GM19328 (cell line): ENCODE results near the gene ERI2.
"Not testable (repeated sequence)": the region's sequence is repeated elsewhere in the genome, so short reads cannot be mapped to it uniquely, and the experiment has no call there.

Experiments
- ATAC-seq: cut with Tn5 transposase; IDR thresholded peaks from one replicate; pipeline ENCODE4 v1.9.1; 2021; ENCODE audit warnings: mild to moderate bottlenecking, moderate library complexity; ENCODE audit not compliant: unreplicated experiment

The ERI2 gene

DNA sequence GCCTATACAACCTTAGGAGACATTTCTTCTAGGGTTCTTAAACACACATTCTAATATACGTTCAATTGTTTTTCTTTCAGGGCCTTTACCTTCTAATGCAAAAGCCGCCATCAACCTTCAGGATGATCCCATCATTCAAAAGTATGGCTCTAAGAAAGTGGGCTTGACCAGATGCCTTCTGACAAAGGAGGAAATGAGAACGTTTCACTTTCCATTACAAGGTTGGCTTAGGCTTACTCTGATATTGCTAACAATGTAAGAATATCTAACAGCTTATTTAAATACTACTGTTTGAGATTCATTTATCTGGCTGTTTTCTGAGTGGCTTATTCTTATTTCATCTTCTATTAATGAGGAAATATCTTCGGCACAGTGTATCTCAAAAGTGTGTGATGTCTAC, 15.4 kb upstream of the ERI2 start:
- no peak for ATAC-seq

DNA sequence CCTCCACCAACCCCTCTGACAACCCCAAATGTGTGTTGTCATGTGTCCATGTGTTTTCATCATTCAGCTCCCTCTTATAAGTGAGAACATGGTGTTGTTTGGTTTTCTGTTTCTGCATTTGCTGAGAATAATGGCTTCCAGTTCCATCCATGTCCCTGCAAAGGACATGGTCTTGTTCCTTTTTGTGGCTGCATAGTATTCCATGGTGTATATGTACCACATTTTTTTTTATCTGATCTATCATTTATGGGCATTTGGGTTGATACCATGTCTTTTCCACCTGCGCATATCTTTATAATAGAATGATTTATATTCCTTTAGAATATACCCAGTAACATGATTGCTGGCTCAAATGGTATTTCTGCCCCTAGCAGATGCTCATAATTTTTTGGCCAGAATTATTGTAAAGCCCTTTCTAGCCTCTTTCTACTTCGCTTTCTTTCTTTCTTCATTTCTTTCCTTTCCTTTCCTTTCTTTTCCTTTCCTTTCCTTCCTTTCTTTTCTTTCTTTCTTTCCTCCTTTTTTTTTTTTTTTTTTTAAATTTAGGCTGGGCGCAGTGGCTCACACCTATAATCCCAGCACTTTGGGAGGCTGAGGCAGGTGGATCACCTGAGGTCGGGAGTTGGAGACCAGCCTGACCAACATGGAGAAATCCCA, 12.8 kb upstream of the ERI2 start:
- ATAC-seq: no peak

DNA sequence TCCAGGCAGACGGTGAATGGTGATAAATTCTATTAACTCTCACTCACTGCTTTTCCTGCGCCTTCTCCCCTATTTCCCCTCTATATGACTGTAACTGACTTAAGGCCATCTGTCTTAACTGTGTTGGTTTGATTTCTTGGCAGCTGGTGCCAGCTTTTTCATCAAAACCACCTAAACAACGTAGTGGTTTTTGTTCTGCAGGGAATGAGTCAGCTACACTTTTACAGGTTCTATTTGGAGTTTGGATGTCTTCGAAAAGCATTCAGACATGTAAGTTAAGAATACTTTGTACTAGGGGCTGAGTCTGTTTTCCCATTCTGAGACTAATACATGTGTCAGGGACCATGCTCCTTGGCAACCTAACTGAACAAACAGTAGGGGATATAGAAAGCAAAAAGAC, 8.5 kb upstream of the ERI2 start:
- no peak for ATAC-seq

DNA sequence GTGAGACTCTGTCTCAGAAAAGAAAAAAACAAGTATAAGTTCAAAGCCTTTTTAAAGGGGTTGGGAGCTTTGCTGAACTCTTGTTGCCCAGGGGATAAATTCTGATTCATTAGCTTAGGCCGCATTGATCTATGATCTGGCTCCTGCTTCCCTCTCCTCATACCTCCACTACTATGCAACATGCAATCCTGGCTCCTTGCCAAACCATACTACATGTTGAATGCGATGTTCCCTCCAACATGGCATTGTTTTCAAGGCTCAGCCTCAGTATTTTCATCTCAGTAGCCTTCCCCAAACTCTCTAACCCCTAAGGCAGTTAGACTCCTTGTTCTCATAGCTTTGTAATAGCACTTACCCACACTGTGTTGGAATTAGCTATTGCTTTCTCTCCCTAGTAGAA, 6.2 kb upstream of the ERI2 start:
- ATAC-seq: no peak

DNA sequence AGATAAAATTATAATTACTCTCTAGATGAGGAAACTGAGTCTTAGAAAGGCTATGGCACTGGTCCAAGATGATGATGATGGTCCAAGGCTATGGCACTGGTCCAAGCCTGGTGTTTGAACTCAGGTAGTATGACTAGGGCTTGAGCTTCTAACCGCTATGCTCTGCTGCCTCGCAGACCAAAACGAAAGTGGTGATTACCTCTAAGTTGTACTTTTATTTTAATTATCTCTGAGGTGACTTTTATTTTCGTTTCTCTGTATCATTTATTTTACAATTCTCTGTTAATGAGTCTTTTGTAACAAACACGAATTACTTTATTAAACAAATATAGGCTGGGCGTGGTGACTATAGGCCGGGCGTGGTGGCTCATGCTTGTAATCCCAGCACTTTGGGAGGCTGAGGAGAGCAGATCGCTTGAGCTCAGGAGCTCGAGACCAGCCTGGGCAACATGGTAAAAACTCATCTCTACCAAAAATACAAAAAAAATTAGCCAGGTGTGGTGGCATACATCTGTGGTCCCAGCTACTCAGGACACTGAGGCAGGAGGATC, 5.7 kb upstream of the ERI2 start:
- ATAC-seq: no peak

DNA sequence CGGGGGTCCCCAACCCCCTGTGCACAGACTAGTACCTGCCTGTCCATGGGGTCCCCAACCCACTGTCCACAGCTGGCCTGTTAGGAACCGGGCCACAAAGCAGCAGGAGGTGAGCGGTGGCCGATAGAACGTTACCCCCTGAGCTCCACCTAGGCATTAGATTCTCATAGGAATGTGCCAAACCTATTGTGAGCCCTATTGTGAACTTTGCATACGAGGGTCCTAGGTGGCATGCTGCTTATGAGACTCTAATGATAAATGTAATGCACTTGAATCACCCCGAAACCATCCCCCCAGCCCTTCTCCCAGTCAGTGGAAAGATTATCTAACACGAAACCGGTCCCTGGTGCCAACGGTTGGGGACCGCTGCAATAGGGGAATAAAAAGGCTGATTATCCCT, 1.6 kb upstream of the ERI2 start:
- ATAC-seq: no peak

DNA sequence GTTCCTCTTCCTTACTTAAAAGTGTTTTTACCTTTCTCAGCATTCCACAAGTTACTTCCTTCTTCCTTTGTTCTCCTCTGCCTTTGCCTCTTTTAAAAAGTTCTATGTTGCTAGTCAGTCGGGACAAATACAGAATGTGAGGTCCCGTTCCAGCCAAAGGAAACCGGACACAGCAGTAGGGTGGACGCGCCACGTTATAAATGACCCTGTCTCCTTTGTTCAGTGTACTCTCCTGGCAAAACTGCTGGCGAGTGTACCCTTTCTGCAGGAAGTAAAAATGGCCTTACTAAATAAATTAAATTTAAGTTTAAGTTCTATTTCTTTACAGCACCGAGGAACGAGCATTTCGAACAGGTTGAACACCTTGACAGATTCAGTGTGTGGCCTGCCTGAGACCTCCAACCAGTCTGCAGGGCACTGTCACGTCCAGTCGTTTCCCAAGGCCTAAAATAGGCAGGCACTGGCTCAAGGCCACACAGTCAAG, 546 bp downstream of the ERI2 start:
- not testable (repeated sequence) for ATAC-seq

DNA sequence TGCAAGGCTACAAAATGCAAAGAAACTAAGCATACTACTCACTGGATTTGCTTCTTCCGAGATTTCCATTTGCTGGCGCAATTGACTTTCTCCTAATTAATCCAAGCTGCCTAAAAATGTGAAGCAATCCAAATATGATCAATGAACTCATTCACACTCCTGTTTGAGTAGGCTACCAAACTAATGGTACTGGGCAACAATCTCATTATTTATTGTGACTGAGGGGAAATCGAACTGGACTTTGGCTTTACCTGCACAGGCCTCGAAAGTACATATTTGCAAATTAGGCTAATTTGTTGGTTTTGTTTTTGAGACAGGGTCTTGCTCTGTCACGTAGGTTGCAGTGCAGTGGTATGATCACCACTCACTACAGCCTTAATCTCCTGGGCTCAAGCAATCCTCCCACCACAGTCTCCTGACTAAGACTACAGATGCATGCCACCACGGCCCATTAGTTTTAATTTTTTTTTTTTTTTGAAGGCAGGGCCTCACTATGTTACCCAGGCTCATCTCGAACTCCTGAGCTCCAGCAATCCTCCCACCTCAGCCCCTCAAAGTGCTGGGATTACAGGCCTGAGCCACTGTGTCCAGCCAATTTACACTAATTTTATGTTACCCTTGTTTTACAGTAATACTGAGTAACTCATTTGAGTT, 2.6 kb downstream of the ERI2 start:
- ATAC-seq: no peak

DNA sequence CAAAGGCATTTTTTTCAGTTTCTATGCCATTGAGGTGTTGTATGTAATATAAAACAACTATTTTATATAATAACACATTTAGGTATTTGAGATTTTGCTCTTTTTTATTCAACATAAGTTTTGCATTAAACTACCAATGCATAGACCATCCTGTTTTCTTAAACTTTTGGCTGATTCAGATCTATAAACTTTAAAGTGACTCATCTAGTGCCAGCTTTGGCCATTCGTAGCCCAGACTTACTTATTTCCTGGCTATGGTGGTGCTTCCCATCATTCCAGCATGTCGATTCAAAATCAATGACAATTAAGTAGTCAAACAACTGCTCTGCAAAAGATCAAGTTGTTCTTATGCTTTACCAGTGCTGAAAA, 3.1 kb downstream of the ERI2 start:
- ATAC-seq: no peak

DNA sequence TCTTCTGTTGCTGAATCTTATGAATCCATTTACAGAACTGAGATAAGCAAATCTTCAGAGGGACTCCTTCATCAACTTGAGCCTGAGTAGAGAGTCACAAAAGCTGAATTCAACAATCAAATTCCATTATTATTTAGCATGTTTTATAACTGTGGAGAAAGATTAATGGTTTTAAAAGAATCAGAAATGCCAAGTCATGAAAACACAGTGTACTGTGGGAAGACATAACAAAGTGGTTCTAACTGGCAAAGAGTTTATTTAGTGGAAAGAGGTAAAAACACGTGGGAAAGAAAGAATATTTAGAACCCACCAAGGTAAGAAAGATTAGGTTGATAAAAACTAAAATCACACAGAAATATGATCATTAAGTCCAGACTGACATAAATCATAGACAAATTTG, 5.0 kb downstream of the ERI2 start:
- ATAC-seq: no peak

DNA sequence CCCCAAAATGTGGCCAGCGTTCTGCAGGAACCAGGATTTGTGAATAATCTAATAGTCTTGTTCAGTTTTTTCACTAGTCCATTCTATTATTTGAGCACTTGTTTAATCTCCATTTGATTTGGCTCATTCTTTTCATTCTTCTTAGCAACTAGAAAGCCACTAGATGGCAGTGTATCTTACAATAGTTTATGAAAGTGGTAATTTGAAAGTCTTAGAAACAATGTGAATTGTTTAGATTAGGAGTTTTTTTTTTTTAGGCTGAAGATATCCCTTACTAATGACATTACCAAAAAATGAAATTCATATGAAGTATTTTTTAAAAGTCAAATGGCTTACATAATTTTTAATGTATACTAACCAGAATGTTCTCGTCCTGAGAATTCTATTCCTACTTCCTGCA, 6.7 kb downstream of the ERI2 start:
- ATAC-seq: no peak

DNA sequence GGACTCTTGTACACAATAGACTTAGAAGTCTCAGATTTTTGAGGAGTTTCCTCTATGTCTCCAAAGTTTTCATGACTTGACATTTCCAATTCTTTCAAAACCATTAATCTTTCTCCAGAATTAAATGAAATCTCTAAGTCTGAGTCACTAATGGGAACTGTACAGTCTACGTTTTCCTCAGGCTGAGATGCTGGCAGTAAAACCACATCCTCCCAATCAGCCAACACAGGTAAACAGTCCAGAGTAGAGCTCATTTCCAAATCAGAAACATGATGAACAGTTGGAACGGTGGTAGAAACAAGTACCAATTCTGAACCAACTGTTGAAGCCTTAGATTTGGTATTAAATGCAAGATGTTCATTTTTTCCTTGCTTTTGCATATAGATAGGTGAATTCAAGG, 7.9 kb downstream of the ERI2 start:
- ATAC-seq: no peak

DNA sequence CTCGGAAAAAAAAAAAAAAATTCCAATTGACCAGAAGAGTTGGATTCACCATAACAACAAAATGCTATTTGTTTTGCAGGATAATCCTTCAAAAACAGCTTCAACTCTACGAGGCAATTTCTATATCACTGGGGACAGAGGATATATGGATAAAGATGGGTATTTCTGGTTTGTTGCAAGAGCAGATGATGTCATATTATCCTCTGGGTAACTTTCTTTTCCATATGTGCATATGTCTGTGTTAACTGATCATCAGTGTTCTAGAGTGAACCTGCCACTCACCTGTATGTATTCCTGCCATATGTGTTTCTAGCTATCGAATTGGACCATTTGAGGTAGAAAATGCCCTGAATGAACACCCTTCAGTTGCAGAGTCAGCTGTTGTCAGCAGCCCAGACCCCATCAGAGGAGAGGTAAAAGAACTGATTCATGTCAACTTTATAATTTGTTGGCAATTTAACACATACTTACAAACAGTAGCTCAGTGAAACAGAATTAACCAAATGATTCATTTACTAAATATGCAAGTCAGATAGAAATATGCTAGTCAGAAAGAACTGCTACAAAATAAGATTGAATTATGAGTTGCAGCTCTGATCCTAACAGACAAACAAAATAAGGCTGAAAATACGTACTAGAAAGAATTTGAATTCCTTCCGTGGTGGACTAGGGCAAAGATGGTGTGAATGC, 14.2 kb downstream of the ERI2 start:
- no peak for ATAC-seq

DNA sequence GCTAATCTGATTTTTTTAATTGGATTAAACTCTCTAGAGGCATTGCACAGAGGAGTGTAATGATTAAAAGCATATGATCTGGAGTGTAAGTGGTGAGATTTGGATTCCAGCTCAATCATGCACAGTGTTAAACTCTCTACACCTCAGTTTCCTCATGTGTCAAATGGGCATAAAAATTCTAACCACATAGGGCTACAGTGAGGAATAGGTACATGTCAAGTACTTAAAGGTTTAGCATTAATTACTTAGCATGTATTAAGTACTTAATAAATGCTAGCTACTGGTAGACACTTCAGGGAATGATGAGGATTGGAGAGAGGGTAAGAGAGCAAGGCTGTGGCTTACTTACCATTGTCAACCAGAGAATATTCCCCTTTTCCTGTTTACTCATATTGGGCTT, 17.1 kb downstream of the ERI2 start:
- no peak for ATAC-seq

DNA sequence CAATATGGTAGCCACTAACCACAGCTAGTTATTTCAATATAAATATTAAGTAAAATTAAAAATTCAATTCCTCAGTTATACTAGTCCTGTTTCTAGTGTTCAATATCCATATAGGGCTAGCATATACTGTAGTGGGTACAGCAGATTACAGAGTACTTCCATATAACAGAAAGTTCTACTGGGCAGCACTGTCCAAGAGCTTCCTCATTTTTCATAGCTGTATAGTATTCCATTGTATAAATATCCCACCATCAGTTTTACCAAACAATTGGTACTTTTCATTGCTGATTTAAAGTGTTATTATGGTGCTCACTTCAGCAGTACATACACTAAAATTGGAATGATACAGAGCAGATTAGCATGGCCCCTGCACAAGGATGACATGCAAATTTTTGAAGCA, 22.1 kb downstream of the ERI2 start:
- no peak for ATAC-seq

DNA sequence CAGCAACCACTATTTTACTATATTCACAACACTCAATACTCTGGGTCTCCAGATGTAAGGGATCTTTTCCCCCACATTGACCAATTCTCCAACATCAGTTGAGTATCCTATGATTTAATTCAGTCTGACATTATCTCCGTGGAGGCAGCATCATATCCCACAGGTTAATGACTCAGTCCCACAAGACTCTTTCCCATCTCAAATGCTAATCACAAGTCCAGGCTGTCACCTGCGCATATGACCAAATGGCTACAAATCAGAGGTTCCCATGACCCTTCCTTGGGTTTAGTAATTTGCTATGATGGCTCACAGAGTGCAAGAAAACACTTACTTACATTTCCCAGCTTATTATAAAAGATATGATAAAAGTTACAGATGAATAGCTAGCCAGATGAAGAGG, 23.8 kb downstream of the ERI2 start:
- no peak for ATAC-seq

DNA sequence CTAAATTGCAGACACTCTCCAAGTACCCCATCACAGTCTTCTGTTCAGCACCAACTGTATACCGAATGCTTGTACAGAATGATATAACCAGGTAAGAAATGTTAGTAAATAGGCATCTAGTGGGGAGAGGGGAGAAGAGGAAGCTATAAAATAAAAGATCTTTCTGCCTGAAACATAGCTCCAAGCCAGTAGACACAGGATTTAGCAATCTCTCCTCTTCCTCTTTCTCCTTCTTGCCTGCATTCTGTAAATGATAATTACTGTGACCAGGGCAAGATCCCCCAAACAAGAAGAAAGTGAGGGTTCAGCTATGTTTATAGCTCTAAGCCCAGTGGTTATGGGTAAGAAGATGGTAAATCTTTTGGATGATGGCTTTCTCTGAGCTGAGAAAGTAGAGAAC, 24.6 kb downstream of the ERI2 start:
- no peak for ATAC-seq

DNA sequence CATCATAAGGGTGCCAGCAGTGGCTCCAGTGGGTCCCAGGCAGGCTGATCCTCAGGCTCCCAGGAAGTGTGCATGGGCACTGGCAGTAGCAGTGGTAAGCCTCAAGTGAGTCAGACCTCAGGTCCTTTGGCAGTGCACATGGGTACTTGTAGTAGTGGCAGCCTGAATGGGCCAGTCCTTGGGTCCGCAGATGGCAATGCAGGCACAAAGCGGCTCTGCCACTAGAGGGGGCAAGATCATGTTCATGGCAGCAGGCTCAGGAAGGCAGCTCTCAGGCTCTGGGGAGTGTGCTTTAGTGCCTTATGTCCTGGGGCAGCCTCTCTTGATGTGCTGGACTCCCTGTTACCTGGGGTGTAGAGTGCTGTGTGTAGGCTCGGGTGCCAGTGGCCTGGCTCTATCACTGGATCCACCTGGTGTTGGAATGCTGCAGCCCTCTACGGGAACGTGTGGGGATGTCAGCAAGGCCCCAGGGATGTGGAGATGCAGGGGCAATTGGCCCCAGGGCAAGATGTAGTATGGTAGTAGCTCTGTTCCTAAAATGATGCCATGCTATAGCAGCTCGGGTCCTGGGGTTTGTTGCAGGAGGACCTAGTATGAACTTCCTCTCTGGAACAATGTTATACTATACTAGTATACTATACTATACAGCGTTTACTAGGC, 31.4 kb downstream of the ERI2 start:
- no peak for ATAC-seq

DNA sequence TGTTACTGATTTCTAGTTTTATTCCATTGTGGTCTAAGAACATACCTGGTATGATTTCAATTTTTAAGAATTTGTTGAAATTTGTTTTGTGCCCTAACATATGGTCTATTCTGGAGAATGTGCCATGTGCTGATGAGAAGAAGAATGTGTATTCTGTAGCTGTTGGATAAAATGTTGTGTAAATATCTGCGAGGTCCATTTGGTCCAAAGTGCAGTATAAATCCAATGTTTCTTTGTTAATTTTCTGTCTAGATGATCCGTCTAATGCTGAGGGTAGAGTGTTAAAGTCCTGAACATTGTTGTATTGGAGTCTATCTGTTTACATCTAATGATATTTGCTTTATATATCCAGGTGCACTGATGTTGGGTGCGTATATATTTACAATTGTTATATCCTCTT, 32.6 kb downstream of the ERI2 start:
- no peak for ATAC-seq

DNA sequence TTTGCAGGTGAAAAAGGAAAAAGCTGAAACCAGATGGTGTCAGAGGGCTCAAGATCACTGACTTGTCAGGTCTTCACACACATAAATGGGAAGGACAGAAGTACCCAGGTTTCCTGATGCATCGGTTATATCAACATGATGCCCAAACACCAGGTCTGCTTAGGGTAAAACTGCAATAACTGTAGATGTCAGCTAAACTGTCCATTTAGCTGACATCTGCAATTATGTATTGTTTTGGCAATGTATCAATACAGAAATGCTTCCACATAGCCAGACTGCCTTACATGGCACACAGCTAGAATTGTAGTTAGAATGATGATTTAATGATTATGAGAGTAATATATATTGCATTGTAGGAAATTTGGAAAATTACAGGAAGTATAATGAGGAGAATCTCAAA, 37.5 kb downstream of the ERI2 start:
- ATAC-seq: no peak

DNA sequence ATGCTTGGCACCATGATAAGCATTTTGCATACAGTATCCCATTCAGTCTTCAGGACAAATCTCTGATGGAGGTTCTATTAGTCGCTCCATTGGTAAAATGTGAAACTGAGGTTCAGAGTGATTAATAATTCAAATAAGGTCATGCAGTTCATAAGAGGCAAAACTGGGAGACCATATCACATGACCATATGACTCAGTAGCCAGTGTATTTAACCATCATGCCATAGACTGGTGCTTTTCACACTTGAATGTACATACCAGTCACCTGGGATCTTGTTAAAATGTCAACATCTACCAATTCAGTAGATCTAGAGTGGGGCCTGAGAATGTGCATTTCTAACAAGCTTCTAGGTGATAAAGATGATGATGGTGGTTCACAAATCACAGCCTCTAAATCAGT, 38.2 kb downstream of the ERI2 start:
- no peak for ATAC-seq

DNA sequence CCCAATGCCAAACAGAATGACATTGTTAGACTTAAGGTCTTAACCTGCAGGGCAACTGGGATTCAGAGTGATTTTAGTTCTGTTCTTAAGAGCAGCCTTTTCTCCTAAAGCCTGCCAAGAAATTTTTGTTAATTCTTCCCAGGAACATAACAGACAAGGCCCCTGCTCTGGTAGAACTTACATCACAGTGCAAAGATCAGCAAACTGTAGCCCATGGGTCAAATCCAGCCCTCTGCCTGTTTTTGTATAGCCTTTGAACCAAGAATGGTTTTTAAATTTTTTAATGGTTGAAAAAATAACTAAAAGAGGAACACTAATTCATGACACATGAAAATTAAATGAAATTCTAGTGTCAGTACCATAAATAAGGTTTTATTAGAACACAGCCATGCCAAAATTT, 38.7 kb downstream of the ERI2 start:
- no peak for ATAC-seq
